ENCODE results near the gene SSBP3. TPM values are rescaled to one million over a fixed set of nuclear protein-coding genes. Genes with fewer than 3 reads are reported as not detected.

Gene SSBP3
- total and polyA plus RNA-seq, 9 of the 15 experiments (the other 6 are each of a cell fraction or from before 2014, with no cell fraction given) = 8.7 to 108 (median 33.8) TPM

GRCh38 chr1:54377040-54377691 is 29.0 kb downstream of the SSBP3 start (continued):
- TF ChIP-seq ZNF592 (IDR thresholded peaks at IDR 0.05) (peak; percentile 66; the same call in 1 of the 2 replicates), PRDM10 (IDR thresholded peaks at IDR 0.05; ENCODE audit: partially characterized antibody) (peak; percentile 89), HMBOX1 (IDR thresholded peaks at IDR 0.05) (peak; percentile 28; the same call in 1 of the 2 replicates), ZNF695 (CRISPR knock-in tag; IDR thresholded peaks at IDR 0.05) (no peak), SOX6 (IDR thresholded peaks at IDR 0.05) (peak; percentile 31), NRF1 (conservative IDR thresholded peaks at IDR 0.05 in 1 of 2, IDR thresholded peaks at IDR 0.05 in 1 of 2) (peak; percentile 17 to 37; a peak in 2 of 4 replicates), TEAD4 (IDR thresholded peaks at IDR 0.05; ENCODE audit: low read length) (peak; percentile 38; the same call in 1 of the 2 replicates), TEAD4 (CRISPR knock-in tag; IDR thresholded peaks at IDR 0.05; ENCODE audit: borderline replicate concordance) (no peak), TRIM28 (IDR thresholded peaks at IDR 0.05) (0 out of 2 replicates have a peak, but pooled peaks have one; percentile 14)
